PC-3 (cell line): ENCODE data around the gene THRB. TPM values are rescaled to one million over a fixed set of nuclear protein-coding genes. Genes with fewer than 3 reads are reported as not detected.
"Not testable (repeated sequence)": the region's sequence is repeated elsewhere in the genome, so short reads cannot be mapped to it uniquely, and the experiment has no call there.

Experiments used
- ATAC-seq: fragments of 200-7000 bp; cut with Tn5 transposase; 2 replicates; pipeline ENCODE4 v1.9.1; 2020; ENCODE audit warnings: mild to moderate bottlenecking, moderate library complexity
- BruUV-seq: library from RNA; stranded (reverse); fragments of 400-500 nt; replicated peaks from 2 replicates; lab custom pipeline; 2021; lab: Mats Ljungman, UMichigan
- CTCF ChIA-PET: fragments of 300-600 bp; sonication (Branson Sonifier 250); formaldehyde crosslinking; loops from one replicate; lab custom pipeline; 2022; ENCODE audit warnings: antibody characterized with exemption; lab: Charles Lee
- POLR2A ChIA-PET: fragments of 300-600 bp; sonication (Branson Sonifier 250); formaldehyde crosslinking; loops from one replicate; lab custom pipeline; 2022; ENCODE audit warnings: antibody characterized with exemption; ENCODE audit not compliant: unreplicated experiment; lab: Charles Lee
- DNase-seq: peaks from one replicate; pipeline ENCODE4 v3.0.0-alpha.2; 2015
- H2AFZ ChIP-seq: fragments of 300-600 bp; sonication (generic); 2 replicates; pipeline ENCODE4 v1.6.0; 2016; ENCODE audit warnings: antibody characterized with exemption, low read length
- H3F3A ChIP-seq: fragments of 300-600 bp; sonication (generic); one replicate; pipeline ENCODE4 v1.6.0; 2017; ENCODE audit warnings: antibody characterized with exemption, low read length, control low read depth, mild to moderate bottlenecking; ENCODE audit not compliant: unreplicated experiment
- H3K27ac ChIP-seq: fragments of 300-600 bp; sonication (generic); 2 replicates; pipeline ENCODE4 v1.5.1; 2016; ENCODE audit warnings: mild to moderate bottlenecking, low read length
- H3K27me3 ChIP-seq: fragments of 300-600 bp; sonication (generic); 2 replicates; pipeline ENCODE4 v1.6.1; 2016; ENCODE audit warnings: low read length, mixed read lengths
- H3K36me3 ChIP-seq: fragments of 300-600 bp; sonication (generic); 2 replicates; pipeline ENCODE4 v1.6.1; 2016; ENCODE audit warnings: low read depth, mixed run types, low read length, mixed read lengths
- H3K4me1 ChIP-seq: fragments of 300-600 bp; sonication (generic); 2 replicates; pipeline ENCODE4 v1.5.1; 2016; ENCODE audit warnings: low read length; ENCODE audit not compliant: insufficient read depth
- H3K4me2 ChIP-seq: fragments of 300-600 bp; sonication (generic); 2 replicates; pipeline ENCODE4 v1.6.0; 2016; ENCODE audit warnings: low read length
- H3K4me3 ChIP-seq: fragments of 300-600 bp; sonication (generic); 2 replicates; pipeline ENCODE4 v1.5.1; 2016; ENCODE audit warnings: mild to moderate bottlenecking, low read length, mixed read lengths
- H3K79me2 ChIP-seq: fragments of 300-600 bp; sonication (generic); 2 replicates; pipeline ENCODE4 v1.6.1; 2017; ENCODE audit warnings: low read length, mixed read lengths
- H3K9ac ChIP-seq: fragments of 300-600 bp; sonication (generic); 2 replicates; pipeline ENCODE4 v1.6.0; 2016; ENCODE audit warnings: mild to moderate bottlenecking, low read length
- H3K9me2 ChIP-seq: fragments of 300-600 bp; sonication (generic); replicated peaks from 2 replicates; pipeline ENCODE4 v1.6.1; 2016; ENCODE audit warnings: mixed run types, low read length, mixed read lengths
- H3K9me3 ChIP-seq: fragments of 300-600 bp; sonication (generic); 2 replicates; pipeline ENCODE4 v1.6.1; 2016; ENCODE audit warnings: low read length, mixed read lengths
- H4K20me1 ChIP-seq: fragments of 300-600 bp; sonication (generic); 2 replicates; pipeline ENCODE4 v1.6.1; 2016; ENCODE audit warnings: low read length, mixed read lengths
- EZH2 ChIP-seq: fragments of 300-600 bp; sonication (generic); IDR thresholded peaks from one replicate; pipeline ENCODE4 v1.6.1; 2017; ENCODE audit warnings: antibody characterized with exemption, mild to moderate bottlenecking, low read length; ENCODE audit not compliant: unreplicated experiment
- EZH2phosphoT487 ChIP-seq: fragments of 300-600 bp; sonication (generic); IDR thresholded peaks from 2 replicates; pipeline ENCODE4 v1.6.1; 2018; ENCODE audit warnings: mild to moderate bottlenecking, antibody characterized with exemption, low read length, borderline replicate concordance
- intact Hi-C: fragments of 100-400 bp; cut with micrococcal nuclease; formaldehyde crosslinking; loops from 2 replicates; pipeline ENCODE4 v1.9.0; 2023
- total RNA-seq: library from RNA; depleted of rRNA; stranded (reverse); fragments of >200 nt; gene quantifications from 2 replicates; pipeline ENCODE4 v1.2.3, GENCODE V29; 2014
- TF ChIP-seq, protein P1 (sequence below): fragments of 300-600 bp; sonication (generic); conservative IDR thresholded peaks from 2 replicates; pipeline ENCODE4 v1.5.1; 2017; ENCODE audit warnings: antibody characterized with exemption, low read depth, mild to moderate bottlenecking, low read length

THRB gene
- total RNA-seq, 1 experiment from 2014 or later, result 9.7 TPM

DNA sequence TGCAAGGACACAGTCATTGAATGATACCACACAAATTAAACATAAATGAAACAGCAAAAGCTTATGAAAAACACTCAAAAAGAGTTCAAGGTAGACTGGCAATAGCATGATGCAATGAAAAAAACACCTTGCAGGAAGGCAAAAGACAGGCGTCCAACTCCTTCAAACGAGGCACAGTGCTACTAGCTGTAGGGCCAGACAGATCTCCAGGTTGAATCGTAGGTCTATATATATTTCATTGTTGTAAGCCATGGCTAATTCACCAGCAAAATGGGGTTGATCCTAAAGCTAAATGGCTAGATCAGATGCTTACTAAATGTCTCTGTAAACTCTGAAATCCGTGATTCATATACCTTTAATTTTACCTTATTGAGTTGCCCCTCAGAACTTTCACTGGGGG lies 94.2 kb downstream of the THRB start:
- Histone ChIP-seq H3K9ac (no peak overlapping the region), H3K36me3 (no peaks in the 10 kb centered on the region), H3K4me1 (peaks cover 7% of the 10 kb centered on the region; the same call in 1 of the 2 replicates), H2AFZ (no peak overlapping the region), H3K4me3 (no peak overlapping the region), H3F3A (no peaks in the 10 kb centered on the region), H3K9me3 (no peaks in the 10 kb centered on the region), H3K79me2 (no peaks in the 10 kb centered on the region), H3K27me3 (no peaks in the 10 kb centered on the region), H3K27ac (no peak overlapping the region), H3K4me2 (no peak overlapping the region), H4K20me1 (no peaks in the 10 kb centered on the region), H3K9me2 (0 out of 2 replicates have a peak, but pooled peaks cover 2% of the 10 kb centered on the region)
- ChIA-PET CTCF (interaction anchor here (0.7 kb wide), 1 partner anchor 24 kb away, joined by 3 read pairs; no protein-coding TSS in a partner anchor), POLR2A (no interaction called here)
- BruUV-seq, result no TSS peak
- intact Hi-C loops, result no loop called here
- no peak for DNase-seq
- TF ChIP-seq, protein P1, sequence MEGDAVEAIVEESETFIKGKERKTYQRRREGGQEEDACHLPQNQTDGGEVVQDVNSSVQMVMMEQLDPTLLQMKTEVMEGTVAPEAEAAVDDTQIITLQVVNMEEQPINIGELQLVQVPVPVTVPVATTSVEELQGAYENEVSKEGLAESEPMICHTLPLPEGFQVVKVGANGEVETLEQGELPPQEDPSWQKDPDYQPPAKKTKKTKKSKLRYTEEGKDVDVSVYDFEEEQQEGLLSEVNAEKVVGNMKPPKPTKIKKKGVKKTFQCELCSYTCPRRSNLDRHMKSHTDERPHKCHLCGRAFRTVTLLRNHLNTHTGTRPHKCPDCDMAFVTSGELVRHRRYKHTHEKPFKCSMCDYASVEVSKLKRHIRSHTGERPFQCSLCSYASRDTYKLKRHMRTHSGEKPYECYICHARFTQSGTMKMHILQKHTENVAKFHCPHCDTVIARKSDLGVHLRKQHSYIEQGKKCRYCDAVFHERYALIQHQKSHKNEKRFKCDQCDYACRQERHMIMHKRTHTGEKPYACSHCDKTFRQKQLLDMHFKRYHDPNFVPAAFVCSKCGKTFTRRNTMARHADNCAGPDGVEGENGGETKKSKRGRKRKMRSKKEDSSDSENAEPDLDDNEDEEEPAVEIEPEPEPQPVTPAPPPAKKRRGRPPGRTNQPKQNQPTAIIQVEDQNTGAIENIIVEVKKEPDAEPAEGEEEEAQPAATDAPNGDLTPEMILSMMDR, result no peak
- TF ChIP-seq EZH2, result no peak
- no peak for TF ChIP-seq EZH2phosphoT487
- no peak for ATAC-seq

DNA sequence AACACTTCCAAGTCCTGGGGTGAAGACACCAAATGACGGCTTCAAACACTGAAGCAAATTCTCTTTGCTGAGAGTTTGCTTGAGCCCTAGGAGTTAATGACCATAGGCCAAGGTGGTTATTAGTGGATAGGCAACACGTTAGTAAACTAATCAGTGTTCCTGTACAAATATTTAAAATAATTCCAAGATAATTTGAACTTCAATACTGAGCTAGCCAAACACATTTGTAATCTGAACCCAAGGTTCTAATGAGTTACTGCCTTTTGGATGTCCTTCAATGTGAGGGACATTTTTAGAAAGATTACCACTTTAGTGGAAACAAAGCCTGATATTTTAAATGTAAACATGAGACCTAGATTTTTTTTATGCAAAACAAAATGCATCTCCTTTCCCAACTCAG lies 94.6 kb downstream of the THRB start:
- peaks cover 3% of the 10 kb centered on the region; the same call in 1 of the 2 replicates for H3K4me1 ChIP-seq
- H3F3A ChIP-seq, result no peaks in the 10 kb centered on the region
- no peak overlapping the region for H3K9ac ChIP-seq
- H2AFZ ChIP-seq, result no peak overlapping the region
- H3K4me3 ChIP-seq, result no peak overlapping the region
- intact Hi-C loops, result no loop called here
- H3K9me3 ChIP-seq, result no peaks in the 10 kb centered on the region
- 0 out of 2 replicates have a peak, but pooled peaks cover 4% of the 10 kb centered on the region for H3K9me2 ChIP-seq
- ATAC-seq (no peak), DNase-seq (no peak)
- H3K79me2 ChIP-seq, result no peaks in the 10 kb centered on the region
- no peaks in the 10 kb centered on the region for H3K27me3 ChIP-seq
- BruUV-seq, result no TSS peak
- POLR2A ChIA-PET, result no interaction called here
- no peaks in the 10 kb centered on the region for H3K36me3 ChIP-seq
- no peak overlapping the region for H3K27ac ChIP-seq
- H3K4me2 ChIP-seq, result no peak overlapping the region
- CTCF ChIA-PET, result no interaction called here
- H4K20me1 ChIP-seq, result no peaks in the 10 kb centered on the region
- TF ChIP-seq EZH2phosphoT487, result no peak
- TF ChIP-seq, protein P1, result no peak
- TF ChIP-seq EZH2, result no peak

DNA sequence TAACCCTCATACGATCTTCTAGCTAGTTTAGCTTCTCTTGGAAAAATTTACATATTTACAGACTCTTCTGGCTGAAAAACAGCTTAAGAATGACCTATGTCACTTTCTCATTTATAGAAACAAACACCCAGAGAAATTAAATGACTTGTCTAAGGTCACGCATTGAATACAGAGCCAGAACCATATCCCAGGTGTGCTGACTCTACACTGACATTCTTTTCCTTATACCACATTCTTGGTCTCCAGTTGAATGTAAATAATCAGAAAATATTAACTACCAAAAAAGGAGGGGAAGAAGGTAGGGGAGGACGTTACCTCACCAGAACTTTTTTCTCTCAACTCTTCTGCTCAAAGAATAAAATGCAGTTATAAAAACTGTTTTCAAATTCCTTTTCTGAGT lies 95.0 kb downstream of the THRB start:
- Histone ChIP-seq H3K36me3 (no peaks in the 10 kb centered on the region), H3K9ac (no peak overlapping the region), H3K4me2 (no peak overlapping the region), H3K79me2 (no peaks in the 10 kb centered on the region), H3K9me3 (no peaks in the 10 kb centered on the region), H3K4me3 (no peak overlapping the region), H3K4me1 (no peaks in the 10 kb centered on the region), H3K9me2 (0 out of 2 replicates have a peak, but pooled peaks cover 4% of the 10 kb centered on the region), H3K27ac (no peak overlapping the region), H3F3A (no peaks in the 10 kb centered on the region), H4K20me1 (no peaks in the 10 kb centered on the region), H2AFZ (no peak overlapping the region), H3K27me3 (no peaks in the 10 kb centered on the region)
- intact Hi-C loops, result no loop called here
- BruUV-seq, result no TSS peak
- no peak for DNase-seq
- CTCF ChIA-PET, result no interaction called here
- no peak for ATAC-seq
- TF ChIP-seq EZH2phosphoT487, result no peak
- no peak for TF ChIP-seq EZH2
- TF ChIP-seq, protein P1, result no peak
- POLR2A ChIA-PET, result no interaction called here

DNA sequence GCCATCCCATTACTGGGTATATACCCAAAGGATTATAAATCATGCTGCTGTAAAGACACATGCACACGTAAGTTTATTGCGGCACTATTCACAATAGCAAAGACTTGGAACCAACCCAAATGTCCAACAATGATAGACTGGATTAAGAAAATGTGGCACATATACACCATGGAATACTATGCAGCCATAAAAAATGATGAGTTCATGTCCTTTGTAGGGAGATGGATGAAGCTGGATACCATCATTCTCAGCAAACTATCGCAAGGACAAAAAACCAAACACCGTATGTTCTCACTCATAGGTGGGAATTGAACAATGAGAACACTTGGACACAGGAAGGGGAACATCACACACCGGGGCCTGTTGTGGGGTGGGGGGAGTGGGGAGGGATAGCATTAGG lies 95.9 kb downstream of the THRB start:
- H3K9me2 ChIP-seq, H3K4me3 ChIP-seq, DNase-seq, H3K4me2 ChIP-seq, H2AFZ ChIP-seq, H3K9ac ChIP-seq, H3K4me1 ChIP-seq, BruUV-seq, H3K9me3 ChIP-seq, H3K36me3 ChIP-seq, H3F3A ChIP-seq, intact Hi-C loops, CTCF ChIA-PET, H3K27me3 ChIP-seq, ATAC-seq, H4K20me1 ChIP-seq, H3K79me2 ChIP-seq, H3K27ac ChIP-seq, POLR2A ChIA-PET: not testable (repeated sequence)
